Activated CD8-positive, alpha-beta memory T cell treated with anti-CD3 and anti-CD28 coated beads, Interleukin-2, amount 50 U/mL, for 4 hours (primary cell): Measurements from ENCODE around the gene MUC22.
"Not testable (repeated sequence)": the region's sequence is repeated elsewhere in the genome, so short reads cannot be mapped to it uniquely, and the experiment has no call there.

Experiments
- DNase-seq: peaks from one replicate; pipeline ENCODE4 v3.0.0-alpha.2; 2020

MUC22 gene

DNA sequence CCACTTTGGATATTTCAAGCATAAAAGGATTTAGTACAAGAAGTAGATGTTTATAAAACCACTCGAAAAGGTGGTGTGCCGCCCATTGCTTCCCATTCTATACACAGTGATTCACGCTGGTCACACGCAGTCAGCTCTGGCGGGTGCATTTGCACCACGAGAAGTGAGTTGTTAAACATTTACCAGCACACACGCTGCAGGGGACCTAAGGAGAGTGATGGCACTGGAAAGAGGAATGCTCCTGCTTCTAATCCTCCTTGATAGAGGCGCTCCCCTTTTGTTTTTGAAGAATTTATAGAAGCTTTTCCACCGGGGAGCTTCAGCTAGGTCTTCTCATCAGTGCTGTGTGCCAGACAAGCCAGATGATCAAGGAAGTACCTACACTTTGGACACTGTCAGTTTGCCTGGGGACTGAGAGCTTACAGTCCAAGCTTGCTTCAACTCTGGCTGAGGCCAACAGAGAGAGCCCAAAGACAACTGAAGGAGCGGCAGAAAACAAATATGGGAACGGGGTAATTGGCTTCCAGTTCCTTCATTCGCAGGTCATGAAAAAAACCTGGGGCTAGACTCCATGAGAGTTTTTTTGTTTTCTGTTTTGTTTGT lies 31.2 kb downstream of the MUC22 start:
- DNase-seq: no peak

DNA sequence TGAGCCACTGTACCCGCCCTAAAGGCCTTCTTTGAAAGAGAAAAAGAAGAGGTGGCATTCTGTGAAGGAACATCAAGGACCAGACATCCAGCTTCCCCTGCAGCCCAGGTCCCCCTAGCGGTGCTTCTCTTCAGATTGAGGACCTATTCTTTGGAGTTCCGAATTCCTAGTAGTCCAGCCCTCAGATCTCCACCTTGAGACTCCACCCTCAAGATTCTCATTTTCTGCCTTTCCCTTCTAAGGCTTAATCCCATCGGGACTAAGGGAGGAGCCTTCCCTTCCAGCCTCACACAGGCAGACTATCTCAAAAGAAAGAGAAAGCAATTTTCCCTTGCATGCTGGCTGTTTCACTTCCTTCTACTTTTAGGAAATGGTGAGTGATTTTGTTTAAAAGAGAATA lies 32.5 kb downstream of the MUC22 start:
- DNase-seq: peak; percentile 24

DNA sequence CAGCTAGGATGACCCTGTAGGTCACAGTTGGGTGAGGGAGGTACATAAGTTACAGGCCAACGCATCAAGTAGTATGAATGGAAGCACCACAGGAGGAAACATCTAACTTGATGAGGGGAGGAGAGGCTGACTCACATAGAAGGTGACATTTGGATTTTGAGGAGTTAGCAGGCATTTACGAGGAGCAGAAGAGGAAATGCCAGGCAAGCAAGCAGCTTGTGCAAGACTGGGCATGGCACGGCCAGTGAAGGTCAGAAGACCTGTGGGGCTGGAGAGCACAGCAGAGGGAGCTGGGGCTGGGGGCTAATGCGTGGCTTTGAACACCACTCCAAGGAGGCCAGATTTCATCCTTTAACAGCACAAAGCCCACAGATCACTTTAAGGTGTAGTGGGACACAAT lies 37.8 kb downstream of the MUC22 start:
- DNase-seq: no peak

DNA sequence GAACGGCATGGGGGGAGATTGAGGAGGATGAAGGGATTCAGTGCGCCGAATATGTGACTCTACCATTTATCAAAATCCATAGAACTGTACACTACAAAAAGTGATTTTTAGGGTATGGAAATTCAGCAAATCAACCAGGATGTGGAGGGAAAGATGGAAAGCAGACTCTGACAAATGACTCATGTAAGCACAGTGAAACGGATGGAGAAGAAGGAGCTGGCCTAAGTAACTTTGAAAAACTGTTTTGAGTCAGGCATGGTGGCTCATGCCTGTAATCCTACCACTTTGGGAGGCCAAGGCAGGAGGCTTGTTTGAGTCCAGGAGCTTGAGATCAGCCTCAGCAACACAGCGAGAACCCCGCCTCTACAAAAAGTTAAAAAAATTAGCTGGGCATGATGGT lies 39.2 kb downstream of the MUC22 start:
- DNase-seq: no peak

DNA sequence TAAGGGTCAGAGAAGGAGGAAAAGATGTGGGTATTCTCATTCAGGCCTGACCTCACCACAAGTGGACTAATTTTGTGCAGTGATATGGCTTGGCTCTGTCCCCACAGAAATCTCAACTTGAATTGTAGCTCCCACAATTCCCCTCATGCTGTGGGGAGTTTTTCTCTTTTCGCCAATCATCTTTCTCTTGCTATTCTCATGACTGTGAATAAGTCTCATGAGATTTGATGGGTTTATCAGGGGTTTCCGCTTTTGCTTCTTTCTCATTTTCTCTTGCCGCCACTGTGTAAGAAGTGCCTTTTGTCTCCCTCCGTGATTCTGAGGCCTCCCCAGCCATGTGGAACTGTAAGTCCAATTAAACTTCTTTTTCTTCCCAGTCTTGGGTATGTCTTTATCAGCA lies 42.9 kb downstream of the MUC22 start:
- not testable (repeated sequence) for DNase-seq

DNA sequence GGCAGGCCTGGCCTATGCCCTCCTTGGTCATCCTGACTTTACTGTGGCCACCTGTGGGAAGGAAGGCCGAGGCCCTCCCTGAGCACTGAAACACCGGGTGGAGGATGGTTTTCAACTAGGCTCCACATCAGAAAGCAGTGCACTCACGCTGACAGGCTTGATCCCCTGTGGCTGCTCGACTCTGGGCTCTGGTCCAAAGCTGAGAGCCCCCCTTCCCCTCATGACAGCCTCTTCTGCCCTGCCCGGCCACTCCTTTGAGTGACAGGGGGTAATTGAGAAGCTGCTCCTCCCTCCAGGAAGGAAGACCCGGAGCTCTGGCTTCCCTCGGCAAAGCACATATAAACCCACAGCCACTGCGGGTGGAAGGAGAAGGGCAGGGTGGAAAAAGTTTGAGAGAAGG lies 43.6 kb downstream of the MUC22 start:
- no peak for DNase-seq

DNA sequence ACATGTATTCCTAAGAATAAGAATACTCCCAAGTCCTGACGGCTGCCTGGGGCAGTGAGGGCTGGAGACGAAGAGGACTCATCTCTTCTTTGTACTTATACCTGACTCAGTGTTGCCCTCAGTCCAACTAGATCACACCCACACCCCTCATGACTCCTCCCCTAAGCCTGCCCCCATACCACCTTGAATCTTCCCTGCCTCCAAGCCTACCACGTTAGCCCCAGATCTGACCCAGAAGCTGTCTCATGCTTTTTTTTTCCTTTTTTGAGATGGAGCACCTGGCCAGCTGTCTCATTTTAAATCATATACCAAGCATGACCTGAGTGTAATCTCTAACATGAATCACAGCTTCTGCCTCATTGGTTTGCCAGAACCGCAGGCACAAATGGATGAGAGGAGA lies 45.2 kb downstream of the MUC22 start:
- no peak for DNase-seq

DNA sequence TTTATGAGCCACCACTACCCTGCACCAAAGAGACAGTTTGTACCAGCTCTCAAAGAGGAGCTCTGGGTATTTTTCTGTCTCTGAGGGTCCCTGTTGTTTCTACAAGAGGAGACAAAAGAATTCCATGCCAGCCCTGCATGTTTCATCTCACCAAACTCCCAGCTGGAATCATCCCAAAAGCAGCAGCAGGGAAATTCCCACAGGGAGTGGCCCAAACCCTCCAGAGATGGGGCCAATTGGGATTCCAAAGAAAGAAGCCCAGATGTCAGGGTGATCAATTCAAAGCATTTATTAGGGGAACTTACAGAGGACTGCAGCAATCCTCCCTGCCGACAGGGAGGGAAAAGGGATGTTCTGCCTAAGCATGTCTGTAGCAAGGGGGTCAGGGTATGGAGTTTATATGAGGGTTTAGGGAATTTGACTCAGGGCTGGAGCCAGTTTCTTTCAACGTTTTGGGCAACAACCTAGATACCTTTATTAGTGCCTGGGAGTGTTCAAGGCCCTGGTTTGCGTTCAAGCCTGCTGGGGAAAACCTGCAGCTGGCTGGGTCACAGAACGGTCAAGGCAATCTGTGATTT lies 47.2 kb downstream of the MUC22 start:
- DNase-seq: no peak

DNA sequence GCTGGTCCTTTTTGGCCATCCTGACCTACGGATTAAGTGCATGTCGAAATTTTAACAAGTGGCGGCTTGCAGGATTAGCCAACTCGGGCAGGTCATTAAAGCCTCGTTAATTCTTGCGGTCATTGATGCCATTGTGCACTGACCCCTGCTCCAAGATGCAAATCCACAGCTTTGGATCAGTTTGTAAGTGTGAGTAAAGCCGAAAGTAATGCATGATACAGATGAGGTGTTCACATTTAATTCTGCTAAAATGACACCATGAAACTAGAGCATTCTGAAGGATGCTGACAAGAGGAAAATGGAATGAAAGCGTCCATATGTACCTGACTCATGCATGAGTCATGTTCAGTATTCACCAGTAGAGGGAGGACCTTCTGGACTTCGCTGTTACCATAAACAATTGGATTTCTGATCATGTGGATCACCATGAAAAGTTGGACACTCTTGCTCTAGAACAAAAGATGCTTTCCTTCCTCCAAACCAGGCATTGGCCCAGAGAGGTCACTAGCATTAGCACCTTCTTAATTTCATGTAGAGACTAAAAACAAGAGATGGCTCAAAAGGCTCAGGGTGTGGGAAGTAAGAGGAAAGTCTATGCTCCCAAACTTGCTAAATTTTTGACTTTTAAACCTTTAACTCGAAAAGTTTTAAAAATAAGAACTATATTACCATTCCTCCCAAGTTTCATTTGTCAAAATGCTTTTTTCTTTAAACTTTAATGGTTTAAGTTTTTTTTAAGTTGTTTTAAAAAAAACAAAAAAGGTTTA lies 48.0 kb downstream of the MUC22 start:
- DNase-seq: no peak

DNA sequence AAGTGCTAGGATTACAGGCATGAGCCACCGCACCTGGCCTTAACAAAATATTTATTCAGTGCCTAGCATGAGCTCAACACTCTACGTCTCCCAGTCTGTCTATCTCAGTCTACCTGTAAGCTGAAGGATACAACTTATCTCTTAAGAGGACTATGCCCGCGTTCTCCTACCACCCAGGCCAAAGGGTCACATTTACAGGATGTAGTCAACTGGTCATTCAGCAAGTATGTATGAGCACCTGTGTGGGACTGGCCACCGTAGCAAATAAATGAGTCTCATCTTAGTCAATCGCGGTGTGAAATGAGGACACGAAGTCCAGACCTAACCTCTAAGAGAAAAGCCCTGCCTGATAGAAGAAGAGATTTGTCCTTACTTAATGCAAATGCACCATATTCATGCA lies 49.9 kb downstream of the MUC22 start:
- no peak for DNase-seq

DNA sequence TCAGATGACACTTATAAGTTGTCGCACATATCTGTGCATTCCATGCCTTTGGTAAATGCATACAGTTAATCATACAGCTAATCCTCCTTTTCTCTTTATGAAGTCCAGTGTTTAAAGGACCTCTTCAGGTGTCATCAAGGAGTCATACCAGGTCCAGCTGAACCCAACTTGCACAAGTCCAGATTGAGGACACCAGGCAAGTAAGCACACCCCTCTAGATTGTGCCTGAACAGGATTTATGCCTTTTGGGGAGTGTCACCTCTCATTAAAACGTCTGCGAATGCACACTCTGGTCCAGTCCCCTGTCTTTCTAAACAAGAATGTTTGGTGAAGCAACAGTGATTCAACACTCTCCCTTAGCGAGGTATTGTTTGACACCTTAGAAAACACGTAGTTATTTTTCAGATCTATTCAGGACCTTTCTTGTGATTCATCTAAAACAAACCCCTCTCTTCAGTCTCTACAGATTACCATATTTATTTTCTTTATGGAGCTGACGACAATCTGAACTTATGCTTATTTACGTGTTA lies 53.7 kb downstream of the MUC22 start:
- DNase-seq: no peak

DNA sequence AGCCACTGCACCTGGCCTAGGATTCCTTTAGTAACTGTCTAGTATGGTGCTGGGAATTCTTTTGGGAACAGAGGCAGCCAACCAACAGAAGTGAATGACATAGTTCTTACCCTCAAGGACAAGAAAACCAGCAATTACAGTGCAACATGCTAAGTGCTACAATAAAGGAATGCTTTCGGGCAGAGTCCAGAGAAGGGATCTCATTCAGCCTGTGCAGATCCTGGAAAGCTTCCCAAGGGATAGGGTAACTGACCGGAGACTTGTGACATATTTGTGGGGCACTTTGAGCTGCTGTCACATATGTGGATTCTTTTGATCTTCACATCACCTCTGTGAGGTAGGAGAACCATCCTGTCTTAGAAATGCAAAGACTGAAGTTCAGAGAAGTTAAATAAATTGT lies 55.3 kb downstream of the MUC22 start:
- DNase-seq: no peak

DNA sequence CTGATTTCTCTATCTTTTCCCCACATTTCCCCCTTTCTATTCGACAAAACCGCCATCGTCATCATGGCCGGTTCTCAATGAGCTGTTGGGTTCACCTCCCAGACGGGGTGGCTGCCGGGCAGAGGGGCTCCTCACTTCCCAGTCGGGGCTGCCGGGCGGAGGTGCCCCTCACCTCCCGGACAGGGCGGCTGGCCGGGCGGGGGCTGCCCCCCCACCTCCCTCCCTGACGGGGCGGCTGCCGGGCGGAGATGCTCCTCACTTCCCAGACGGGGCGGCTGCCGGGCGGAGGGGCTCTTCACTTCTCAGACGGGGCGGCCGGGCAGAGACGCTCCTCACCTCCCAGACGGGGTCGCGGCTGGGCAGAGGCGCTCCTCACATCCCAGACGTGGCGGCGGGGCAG lies 56.8 kb downstream of the MUC22 start:
- DNase-seq: not testable (repeated sequence)

DNA sequence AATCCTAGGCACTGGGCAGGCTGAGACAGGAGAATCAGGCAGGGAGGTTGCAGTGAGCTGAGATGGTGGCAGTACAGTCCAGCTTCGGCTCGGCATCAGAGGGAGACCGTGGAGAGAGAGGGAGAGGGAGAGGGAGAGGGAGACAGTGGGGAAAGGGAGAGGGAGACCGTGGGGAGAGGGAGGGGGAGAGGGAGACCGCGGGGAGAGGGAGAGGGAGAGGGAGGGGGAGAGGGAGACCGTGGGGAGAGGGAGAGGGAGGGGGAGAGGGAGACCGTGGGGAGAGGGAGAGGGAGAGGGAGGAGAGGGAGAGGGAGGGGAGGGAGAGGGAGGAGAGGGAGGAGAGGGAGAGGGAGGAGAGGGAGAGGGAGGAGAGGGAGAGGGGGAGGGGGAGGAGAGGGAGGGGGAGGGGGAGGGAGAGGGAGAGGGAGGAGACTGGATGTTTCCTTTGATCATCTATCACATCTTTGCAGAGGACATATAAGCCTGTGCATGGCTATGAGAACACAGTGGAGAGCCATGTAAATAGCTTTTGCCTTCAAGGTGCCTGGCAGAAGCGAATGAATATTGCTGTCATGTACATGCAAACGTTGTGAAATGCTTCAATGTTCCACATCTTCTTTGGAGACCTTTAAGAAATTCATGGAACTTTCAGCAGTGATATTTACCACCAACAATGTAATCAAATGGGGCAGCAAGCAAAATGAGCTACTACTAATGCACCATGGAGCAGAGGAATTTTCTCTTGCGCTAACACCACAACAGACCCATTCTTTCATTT lies 57.8 kb downstream of the MUC22 start:
- DNase-seq: not testable (repeated sequence)

DNA sequence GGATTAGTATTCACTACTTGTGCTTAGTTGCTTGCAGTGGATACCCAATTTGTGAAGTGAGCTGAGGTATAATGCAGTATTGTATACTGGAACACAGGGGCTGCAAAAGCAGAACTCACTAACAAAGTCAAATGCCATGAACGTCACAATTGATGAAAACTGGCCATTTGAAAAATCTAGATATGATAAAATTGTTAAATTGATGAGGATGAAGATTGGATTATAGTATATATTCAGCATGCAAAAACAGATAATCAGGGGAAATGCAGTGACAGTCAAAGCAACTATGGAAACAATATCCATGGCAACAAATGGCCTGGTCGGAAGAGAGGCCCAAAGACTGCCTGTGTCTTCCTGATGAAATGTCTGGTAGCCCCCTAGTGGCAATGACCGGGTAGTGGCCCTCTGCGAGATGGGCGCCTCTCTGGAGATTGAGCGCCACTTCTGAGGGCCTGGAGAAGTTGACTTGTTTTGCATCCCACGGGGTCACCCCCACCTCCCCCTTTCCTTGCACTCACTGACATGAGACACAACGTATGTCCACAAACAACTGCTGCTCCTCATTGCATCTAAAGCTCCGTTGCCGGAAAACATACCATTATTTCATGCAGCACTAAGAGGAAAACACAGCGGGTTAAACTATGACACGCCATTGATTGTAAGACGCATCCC lies 58.5 kb downstream of the MUC22 start:
- DNase-seq: peak; percentile 68

DNA sequence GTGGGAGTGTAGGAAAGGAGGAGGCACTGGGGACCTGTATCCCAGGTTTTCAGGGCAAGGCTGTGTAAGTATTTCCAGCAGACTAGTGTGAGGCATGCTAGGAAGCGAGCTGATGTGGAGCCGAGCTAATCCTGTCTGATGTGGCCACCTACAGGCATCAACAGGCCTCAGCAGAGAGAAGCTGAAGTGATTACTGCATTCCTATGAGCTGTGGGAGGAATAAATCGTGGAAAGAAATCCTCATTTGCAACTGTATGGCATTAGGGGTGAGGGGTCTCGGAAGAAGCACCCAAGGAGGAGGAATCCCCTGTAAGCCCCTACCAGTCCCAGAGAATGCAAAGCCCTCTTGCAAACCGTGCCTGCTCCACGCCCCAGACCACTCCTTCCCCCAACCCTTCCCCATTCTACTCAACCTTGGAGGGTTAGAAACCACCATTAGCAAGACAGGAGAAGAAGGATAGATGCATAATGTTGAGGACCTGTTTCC lies 60.5 kb downstream of the MUC22 start:
- DNase-seq: no peak

DNA sequence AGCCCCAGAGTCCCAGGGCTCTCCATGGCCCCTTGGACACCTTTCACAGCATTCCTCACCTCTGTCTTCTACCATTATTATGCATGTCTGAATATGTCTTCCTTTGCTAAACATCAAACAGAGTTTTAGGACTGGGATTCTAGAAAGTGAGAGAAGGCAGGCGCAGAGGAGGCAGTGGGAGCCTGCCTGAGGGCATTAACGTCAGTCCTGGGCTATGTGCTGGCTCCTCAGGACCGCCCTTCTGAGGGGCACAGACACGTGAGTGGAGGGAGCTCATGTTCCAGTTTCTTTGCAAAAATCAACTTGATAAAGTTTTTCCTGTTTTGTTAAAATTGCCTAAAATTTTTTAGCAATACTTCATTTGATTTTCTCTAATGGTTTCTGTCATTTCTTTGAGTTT lies 64.1 kb downstream of the MUC22 start:
- no peak for DNase-seq

DNA sequence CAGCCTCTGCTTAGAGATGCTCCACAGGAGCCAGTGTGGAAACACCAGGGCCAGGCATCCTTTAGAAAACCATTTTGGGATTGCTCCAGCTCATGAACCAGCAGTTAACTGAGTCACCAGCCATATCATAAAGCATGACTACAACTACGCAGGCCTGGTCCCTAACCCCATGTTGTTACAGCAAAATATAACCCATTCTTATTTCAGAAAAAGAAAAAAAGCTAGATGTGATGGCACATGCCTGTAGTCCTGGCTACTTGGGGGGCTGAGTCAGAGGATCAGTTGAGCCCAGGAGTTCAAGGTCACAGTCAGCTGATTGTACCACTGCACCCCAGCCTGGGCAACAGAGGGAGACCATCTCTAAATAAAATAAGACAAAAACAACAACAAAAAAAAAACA lies 65.3 kb downstream of the MUC22 start:
- DNase-seq: no peak

DNA sequence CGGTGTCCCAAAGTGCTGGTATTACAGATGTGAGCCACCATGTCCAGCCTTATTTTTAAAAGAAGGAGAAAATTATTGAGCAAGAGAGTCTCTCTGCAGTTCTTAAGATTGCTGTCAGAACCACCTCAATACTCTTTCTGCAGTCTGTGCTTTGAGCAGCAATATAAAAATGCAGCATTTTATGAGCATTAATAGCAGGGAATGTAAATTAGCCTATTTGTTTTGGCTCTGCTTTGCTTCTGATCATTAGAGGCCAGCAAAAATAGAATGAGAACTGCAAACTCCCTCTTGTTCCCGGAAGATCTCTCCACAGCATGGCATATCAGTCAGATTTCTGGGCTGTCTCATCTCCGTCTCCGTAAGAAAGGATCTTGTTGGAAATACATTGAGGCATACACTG lies 66.3 kb downstream of the MUC22 start:
- DNase-seq: no peak

DNA sequence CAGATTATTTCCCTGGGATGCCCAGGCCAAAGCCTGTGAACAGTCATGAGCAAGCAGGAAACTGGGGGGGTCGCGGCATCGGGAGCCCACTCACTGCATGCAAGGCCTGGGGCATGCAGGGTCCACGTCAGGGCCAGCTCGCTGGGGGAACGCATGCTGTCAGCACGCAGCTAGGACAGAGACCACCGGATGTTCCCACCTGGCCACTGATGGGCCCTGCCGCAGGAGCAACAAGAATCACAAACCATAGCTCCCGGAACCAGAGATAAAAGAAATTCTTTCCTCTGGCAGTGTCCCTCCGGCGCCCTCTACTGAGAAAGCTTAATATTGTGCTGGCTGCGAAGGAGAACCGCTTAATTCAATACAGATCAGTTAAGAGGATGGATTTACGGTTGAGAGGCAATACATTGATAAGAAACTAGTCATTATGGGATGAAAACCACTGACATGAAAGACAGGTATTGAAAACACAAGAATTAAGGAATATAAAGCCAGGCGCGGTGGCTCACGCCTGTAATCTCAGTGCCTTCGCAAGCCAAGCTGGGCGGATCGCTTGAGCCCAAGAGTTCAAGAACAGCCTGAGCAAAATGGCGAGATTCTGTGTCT lies 69.5 kb downstream of the MUC22 start:
- peak; percentile 65 for DNase-seq

DNA sequence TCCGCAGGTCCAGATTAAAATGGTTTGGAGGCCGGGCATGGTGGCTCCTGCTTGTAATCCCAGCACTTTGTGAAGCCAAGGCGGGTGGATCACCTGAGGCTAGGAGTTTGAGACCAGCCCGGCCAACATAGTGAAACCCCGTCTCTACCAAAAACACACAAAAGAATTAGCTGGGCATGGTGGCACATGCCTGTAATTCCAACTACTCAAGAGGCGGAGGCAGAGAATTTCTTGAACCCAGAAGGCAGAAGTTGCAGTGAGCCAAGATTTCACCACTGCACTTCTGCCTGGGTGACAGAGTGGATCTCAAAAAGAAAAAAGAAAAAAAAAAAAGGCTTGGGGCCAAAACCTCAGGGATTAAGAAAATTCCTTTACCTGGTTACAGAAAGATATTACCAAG lies 71.6 kb downstream of the MUC22 start:
- DNase-seq: no peak

DNA sequence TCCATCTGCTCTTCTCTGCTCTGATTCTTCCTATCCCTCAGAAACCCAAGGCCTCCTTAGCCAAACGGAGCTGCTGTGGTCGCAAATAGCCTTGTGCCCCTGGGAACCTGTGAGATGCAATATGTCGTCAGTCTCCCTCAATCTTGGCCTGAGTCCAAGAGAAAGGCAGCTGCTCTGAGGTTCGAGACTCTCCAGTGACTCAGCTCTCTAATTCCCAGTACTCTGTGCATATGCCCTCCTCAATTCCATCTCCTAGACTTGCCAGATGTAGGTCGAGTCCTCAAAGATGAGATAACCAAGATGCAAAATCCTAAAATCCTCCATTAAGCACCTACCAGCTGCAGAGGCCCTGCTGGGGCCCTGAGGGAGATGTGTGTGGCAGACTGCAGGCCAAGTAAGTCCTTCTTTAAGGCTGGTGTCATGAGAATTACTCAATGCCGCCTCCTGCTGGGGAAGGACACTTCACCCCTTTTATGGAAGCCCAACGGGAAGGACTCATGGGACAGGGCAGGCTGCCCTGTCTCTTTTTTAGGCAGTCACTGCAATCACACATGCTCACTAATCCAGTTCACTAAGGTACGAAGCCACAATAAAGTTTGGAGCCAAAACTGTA lies 73.6 kb downstream of the MUC22 start:
- peak; percentile 23 for DNase-seq
